Measurements from ENCODE around the gene ULK4. TPM values are rescaled to one million over a fixed set of nuclear protein-coding genes. Genes with fewer than 3 reads are reported as not detected.
A peak's percentile ranks its signal among the peaks of the same experiment; 100 is the strongest.

Gene ULK4
- total and polyA plus RNA-seq, 9 donors = 2.4 to 58.7 (median 7.3) TPM

- Histone ChIP-seq H3K27ac (peak overlapping the region in 1 of 2 donors; percentile 40), H3K4me1 (ENCODE audit: insufficient read depth) (peaks cover 14% of the 10 kb centered on the region), H3K9me3 (no peaks in the 10 kb centered on the region), H3K27me3 (no peaks in the 10 kb centered on the region), H3K36me3 (no peaks in the 10 kb centered on the region), H3K4me3 (no peak overlapping the region)
- intact Hi-C loops (cut with DNase I) = no loop called here
- DNase-seq = no peak
- WGBS, 3 donors = 59 to 70% (median 67%) methylated on average over 3 of the region's 3 CpGs
- TF ChIP-seq CTCF (IDR thresholded peaks at IDR 0.05) (no peak), EP300 (IDR thresholded peaks at IDR 0.05) (no peak), POLR2A (IDR thresholded peaks at IDR 0.05) (no peak)
Measured at GRCh38 chr3:41652931-41653330, 309.0 kb downstream of the ULK4 start.

- no peak overlapping the region for H3K27ac ChIP-seq
- 55 to 82% (median 70%) methylated on average over 4 of the region's 4 CpGs for WGBS, 3 donors
- no peaks in the 10 kb centered on the region for H3K27me3 ChIP-seq
- TF ChIP-seq CTCF (IDR thresholded peaks at IDR 0.05) (no peak), POLR2A (IDR thresholded peaks at IDR 0.05) (no peak)
- H3K36me3 ChIP-seq = no peaks in the 10 kb centered on the region
- intact Hi-C loops (cut with DNase I) = no loop called here
- DNase-seq = no peak
- no peaks in the 10 kb centered on the region for H3K9me3 ChIP-seq
- H3K4me1 ChIP-seq (ENCODE audit: insufficient read depth) = peaks cover 14% of the 10 kb centered on the region
- H3K4me3 ChIP-seq = no peak overlapping the region
Measured at GRCh38 chr3:41652506-41652905, 309.4 kb downstream of the ULK4 start.

- no peak overlapping the region for H3K4me3 ChIP-seq
- no peak for DNase-seq
- peaks cover 14% of the 10 kb centered on the region for H3K4me1 ChIP-seq (ENCODE audit: insufficient read depth)
- H3K27ac ChIP-seq = no peak overlapping the region
- TF ChIP-seq POLR2A (IDR thresholded peaks at IDR 0.05) = no peak
- TF ChIP-seq EP300 (IDR thresholded peaks at IDR 0.05) = no peak
- TF ChIP-seq CTCF (IDR thresholded peaks at IDR 0.05) = no peak
- no peaks in the 10 kb centered on the region for H3K9me3 ChIP-seq
- H3K36me3 ChIP-seq = no peaks in the 10 kb centered on the region
- no peaks in the 10 kb centered on the region for H3K27me3 ChIP-seq
- intact Hi-C loops (cut with DNase I) = no loop called here
Measured at GRCh38 chr3:41651718-41652117, 310.2 kb downstream of the ULK4 start.

- Histone ChIP-seq H3K27ac (no peak overlapping the region), H3K9me3 (no peaks in the 10 kb centered on the region), H3K4me3 (no peak overlapping the region), H3K27me3 (no peaks in the 10 kb centered on the region), H3K4me1 (ENCODE audit: insufficient read depth) (peaks cover 14% of the 10 kb centered on the region), H3K36me3 (no peaks in the 10 kb centered on the region)
- no peak for DNase-seq
- intact Hi-C loops (cut with DNase I) = no loop called here
- no peak for TF ChIP-seq POLR2A (IDR thresholded peaks at IDR 0.05)
- no peak for TF ChIP-seq CTCF (IDR thresholded peaks at IDR 0.05)
- no peak for TF ChIP-seq EP300 (IDR thresholded peaks at IDR 0.05)
- WGBS, 3 donors = 48 to 66% (median 60%) methylated on average over 6 to 11 of the region's 11 CpGs
Measured at GRCh38 chr3:41650406-41650805, 311.5 kb downstream of the ULK4 start.

Measured in ovary (tissue), 9 donors.